Measurements from ENCODE around the gene UQCC5. TPM values are rescaled to one million over a fixed set of nuclear protein-coding genes. Genes with fewer than 3 reads are reported as not detected.

The UQCC5 gene
- total RNA-seq, 6 donors from 2014 or later = 2.0 to 43.0 (median 3.0) TPM

GRCh38 chr3:52493232-52494017 is 43.0 kb upstream of the UQCC5 start:
- ATAC-seq (ENCODE audit: low FRiP score in 2 of 2) (no peak), DNase-seq (peak; percentile 37 to 70)
- 83 to 100% methylated on average over 2 to 7 of the region's 7 CpGs for WGBS, 2 donors
- peaks cover 24 to 49% (median 44%) of the 10 kb centered on the region in 4 donors for H3K36me3 ChIP-seq
- no peak for TF ChIP-seq POLR2AphosphoS5 (IDR thresholded peaks at IDR 0.05)
- TF ChIP-seq POLR2A (IDR thresholded peaks at IDR 0.05) = no peak
- no peak for TF ChIP-seq CTCF (IDR thresholded peaks at IDR 0.05)
- H3K27me3 ChIP-seq = no peaks in the 10 kb centered on the region
- no peaks in the 10 kb centered on the region for H3K9me3 ChIP-seq
- H3K4me1 ChIP-seq = peaks cover 57 to 83% (median 70%) of the 10 kb centered on the region in 4 donors
- H3K27ac ChIP-seq = peak overlapping the region in 2 of 4 donors; percentile 52 to 83
- no peak overlapping the region for H3K4me3 ChIP-seq

- ATAC-seq (ENCODE audit: low FRiP score in 2 of 2) (no peak), DNase-seq (peak in 1 of 2 donors; percentile 52)
- Histone ChIP-seq H3K4me1 (peaks cover 63 to 83% (median 69%) of the 10 kb centered on the region in 4 donors), H3K27me3 (no peaks in the 10 kb centered on the region), H3K9me3 (no peaks in the 10 kb centered on the region), H3K4me3 (no peak overlapping the region), H3K36me3 (peaks cover 19 to 39% (median 34%) of the 10 kb centered on the region in 4 donors), H3K27ac (peak overlapping the region; percentile 76 to 84 (median 80))
- TF ChIP-seq EP300 (IDR thresholded peaks at IDR 0.05) (no peak), CTCF (IDR thresholded peaks at IDR 0.05) (no peak), POLR2A (IDR thresholded peaks at IDR 0.05) (no peak), POLR2AphosphoS5 (IDR thresholded peaks at IDR 0.05) (no peak)
- WGBS, 2 donors = 82 to 89% methylated on average over 7 of the region's 7 CpGs
Observed at GRCh38 chr3:52494445-52494844, 42.0 kb upstream of the UQCC5 start.

- H3K27ac ChIP-seq = peak within 1 kb of the TSS; percentile 76 to 84 (median 80)
- H3K27me3 ChIP-seq = no peaks in the 10 kb centered on the region
- 40 to 44% methylated on average over 9 to 13 of the region's 25 CpGs for WGBS, 2 donors
- H3K9me3 ChIP-seq = no peaks in the 10 kb centered on the region
- ATAC-seq (ENCODE audit: low FRiP score in 2 of 2) (peak; percentile 4 to 47), DNase-seq (peak; percentile 52 to 86)
- peaks cover 58 to 78% (median 63%) of the 10 kb centered on the region in 4 donors for H3K4me1 ChIP-seq
- H3K4me3 ChIP-seq = peak within 1 kb of the TSS; percentile 22 to 49 (median 32)
- TF ChIP-seq EP300 (IDR thresholded peaks at IDR 0.05) (peak in 2 of 4 donors; percentile 51 to 61), POLR2AphosphoS5 (IDR thresholded peaks at IDR 0.05) (peak; percentile 58 to 60), CTCF (IDR thresholded peaks at IDR 0.05) (no peak)
- peaks cover 14 to 33% (median 28%) of the 10 kb centered on the region in 4 donors for H3K36me3 ChIP-seq
Observed at GRCh38 chr3:52494886-52495495, 41.4 kb upstream of the UQCC5 start, which contains the start of gene STAB1. TSS of gene STAB1 (plus strand) at chr3:52495338. CDS start at chr3:52495414, 76 bp downstream.

GRCh38 chr3:52495777-52496602 is 40.4 kb upstream of the UQCC5 start:
- peaks cover 12 to 23% (median 20%) of the 10 kb centered on the region in 4 donors for H3K36me3 ChIP-seq
- peaks cover 48 to 68% (median 53%) of the 10 kb centered on the region in 4 donors for H3K4me1 ChIP-seq
- ATAC-seq (ENCODE audit: low FRiP score in 2 of 2) = peak; percentile 53 to 60
- TF ChIP-seq POLR2AphosphoS5 (IDR thresholded peaks at IDR 0.05) (no peak), CTCF (IDR thresholded peaks at IDR 0.05) (no peak), POLR2A (IDR thresholded peaks at IDR 0.05) (peak in 1 of 4 donors; percentile 51)
- peak overlapping the region; percentile 76 to 84 (median 80) for H3K27ac ChIP-seq
- 55 to 68% methylated on average over 6 to 14 of the region's 16 CpGs for WGBS, 2 donors
- H3K27me3 ChIP-seq = no peaks in the 10 kb centered on the region
- DNase-seq = peak; percentile 42 to 70
- H3K4me3 ChIP-seq = peak overlapping the region; percentile 22 to 49 (median 32)
- no peaks in the 10 kb centered on the region for H3K9me3 ChIP-seq

Measured in upper lobe of left lung (tissue), 6 donors.